Stimulated activated CD4-positive, alpha-beta T cell treated with anti-CD3 and anti-CD28 coated beads, Interleukin-4, amount 100 ng/mL, for 4 hours (primary cell): ENCODE results near the gene TDRD3.
"Not testable (repeated sequence)": the region's sequence is repeated elsewhere in the genome, so short reads cannot be mapped to it uniquely, and the experiment has no call there.

ENCODE experiments used
- DNase-seq, 2 experiments: peaks; one replicate each; pipeline ENCODE4 v3.0.0-alpha.2; 2020

TDRD3 gene

GRCh38 chr13:60398907-60399589 is 2.0 kb downstream of the TDRD3 start:
- DNase-seq = no peak

DNA sequence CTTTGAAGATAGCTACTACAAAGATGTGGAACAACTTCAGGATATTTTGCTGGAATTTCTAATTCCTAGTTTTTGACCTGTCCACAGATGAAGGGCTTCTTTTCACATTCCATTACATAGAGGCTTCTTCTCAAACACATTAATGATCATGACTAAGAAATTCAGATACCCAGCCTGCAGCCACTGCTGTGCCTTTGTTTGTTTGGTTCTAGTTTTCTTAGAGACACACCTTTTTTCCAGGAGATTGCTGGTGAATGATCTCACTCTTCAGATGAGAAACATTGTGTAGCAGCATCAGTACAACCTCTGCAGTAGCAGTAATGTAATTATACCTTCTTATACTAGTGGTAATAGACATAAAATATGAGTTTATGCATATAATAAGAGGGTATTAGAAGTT is 5.0 kb downstream of the TDRD3 start:
- no peak for DNase-seq

DNA sequence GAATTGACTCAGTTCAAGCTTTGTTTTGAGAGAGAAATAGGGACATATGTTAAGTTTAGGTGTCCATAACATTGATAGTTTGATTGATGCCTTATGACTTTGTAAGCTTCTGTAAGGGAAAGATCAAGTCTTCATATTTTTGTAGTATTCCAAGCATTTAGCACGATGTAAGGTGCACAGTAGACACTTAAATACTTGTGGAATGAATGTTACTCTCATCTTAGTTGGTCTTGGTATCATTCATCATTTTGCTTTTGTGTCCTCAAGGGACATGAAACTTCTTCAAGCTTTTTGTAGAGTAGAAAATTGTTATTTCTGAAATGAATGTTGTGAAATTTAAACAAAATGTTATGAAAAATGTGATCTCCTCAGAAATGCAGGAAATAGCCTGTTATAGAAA is 10.1 kb downstream of the TDRD3 start:
- DNase-seq = no peak

- DNase-seq = not testable (repeated sequence)
Observed at GRCh38 chr13:60407852-60408251, 10.8 kb downstream of the TDRD3 start.

DNA sequence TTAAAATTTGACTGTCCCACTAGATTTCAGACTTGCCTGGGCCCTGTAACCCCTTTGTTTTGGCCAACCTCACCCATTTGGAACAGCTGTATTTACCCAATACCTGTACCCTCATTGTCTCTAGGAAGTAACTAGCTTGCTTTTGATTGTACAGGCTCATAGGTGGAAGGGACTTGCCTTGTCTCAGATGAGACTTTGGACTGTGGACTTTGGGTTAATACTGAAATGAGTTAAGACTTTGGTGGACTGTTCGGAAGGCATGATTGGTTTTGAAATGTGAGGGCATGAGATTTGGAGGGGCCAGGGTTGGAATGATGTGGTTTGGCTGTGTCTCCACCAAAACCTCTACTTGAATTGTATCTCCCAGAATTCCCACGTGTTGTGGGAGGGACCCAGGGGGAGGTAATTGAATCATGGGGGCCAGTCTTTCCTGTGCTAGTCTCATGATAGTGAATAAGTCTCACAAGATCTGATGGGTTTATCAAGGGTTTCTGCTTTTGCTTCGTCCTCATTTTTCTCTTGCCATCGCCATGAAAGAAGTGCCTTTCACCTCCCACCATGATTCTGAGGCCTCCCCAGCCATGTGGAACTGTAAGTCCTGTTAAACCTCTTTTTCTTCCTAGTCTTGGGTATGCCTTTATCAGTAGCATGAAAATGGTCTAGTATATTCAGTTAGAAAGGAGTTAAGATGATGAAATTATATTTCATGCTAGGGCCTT is 12.7 kb downstream of the TDRD3 start:
- not testable (repeated sequence) for DNase-seq

DNA sequence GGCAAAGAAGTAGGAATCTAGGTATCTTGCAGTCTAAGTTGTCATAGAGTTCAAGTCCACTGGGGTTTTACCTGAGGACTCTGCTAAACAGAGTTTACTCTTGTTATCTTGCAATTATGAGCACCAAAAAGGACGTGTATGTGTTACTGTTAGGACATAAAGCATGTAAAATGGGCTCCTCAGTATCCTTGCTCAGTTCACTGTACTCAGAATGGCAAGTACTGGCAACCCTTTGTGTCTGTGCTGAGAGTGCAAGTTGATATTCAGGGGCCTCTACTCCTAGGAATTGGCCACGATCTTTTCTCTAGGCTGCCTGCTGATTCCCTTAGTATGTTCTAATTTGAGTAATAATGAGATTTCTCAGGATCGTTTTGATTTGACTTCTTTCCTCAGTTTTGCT is 13.3 kb downstream of the TDRD3 start:
- no peak for DNase-seq

GRCh38 chr13:60411464-60411863 is 14.4 kb downstream of the TDRD3 start:
- DNase-seq = no peak

DNA sequence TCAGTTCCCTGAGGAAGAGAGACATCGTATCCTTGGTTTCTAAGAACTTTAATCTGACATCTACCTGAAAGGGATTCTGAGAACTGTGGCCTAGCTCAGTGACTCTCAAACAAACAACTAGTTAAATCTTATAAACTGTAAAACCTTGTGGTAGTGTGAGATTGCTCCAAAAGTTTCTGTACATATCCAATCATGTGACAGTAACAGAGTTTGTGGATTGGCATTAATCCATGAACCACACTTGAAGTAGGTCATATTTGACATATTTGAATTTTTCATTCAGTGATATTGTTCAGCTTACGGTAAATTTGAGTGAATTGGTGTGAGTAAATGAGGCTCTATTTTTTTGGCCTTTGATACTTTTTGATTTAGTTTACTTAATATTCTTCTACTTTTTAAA is 15.0 kb downstream of the TDRD3 start:
- no peak for DNase-seq

- no peak for DNase-seq
Observed at GRCh38 chr13:60412909-60413616, 16.0 kb downstream of the TDRD3 start.

DNA sequence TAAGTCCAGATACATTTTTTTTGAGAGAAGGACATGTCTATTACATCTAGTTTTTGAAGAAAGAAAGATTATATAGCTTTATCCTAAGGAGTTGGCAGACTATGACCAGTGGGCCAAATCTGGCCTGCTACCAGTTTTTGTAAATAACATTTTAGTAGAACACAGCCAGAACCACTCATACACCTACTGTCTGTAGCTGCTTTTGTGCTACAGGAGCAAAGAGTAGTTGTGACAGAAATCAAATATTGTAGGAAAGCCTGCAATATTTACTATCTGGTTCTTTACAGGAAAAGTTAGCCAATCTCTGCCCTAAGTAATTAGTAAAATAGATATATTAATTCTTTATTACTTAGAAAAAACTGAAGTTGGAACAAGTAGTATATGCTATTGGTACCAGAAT is 17.2 kb downstream of the TDRD3 start:
- no peak for DNase-seq

DNA sequence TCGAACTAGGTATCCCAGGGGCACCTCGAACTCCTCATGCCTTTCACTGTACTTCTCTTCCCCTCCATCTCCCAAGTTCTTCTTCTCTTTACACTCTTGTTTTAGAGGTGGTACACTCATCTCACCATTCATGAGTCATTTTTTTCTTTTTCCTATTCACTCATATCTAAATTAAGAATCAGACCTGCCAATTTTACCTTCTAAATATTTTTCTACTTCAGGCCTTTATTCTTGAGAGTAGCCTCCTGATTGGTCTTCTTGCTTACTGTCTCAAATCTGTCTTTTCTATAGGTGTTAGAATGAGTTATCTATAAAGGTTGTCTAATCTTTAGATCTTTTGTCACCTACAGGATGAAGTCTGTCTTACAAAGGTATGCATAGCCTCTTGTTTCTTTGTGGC is 20.7 kb downstream of the TDRD3 start:
- DNase-seq = no peak

GRCh38 chr13:60418954-60419353 is 21.9 kb downstream of the TDRD3 start:
- DNase-seq = no peak

GRCh38 chr13:60425332-60425731 is 28.3 kb downstream of the TDRD3 start:
- DNase-seq = no peak

- DNase-seq = no peak
Observed at GRCh38 chr13:60426075-60426474, 29.1 kb downstream of the TDRD3 start.

DNA sequence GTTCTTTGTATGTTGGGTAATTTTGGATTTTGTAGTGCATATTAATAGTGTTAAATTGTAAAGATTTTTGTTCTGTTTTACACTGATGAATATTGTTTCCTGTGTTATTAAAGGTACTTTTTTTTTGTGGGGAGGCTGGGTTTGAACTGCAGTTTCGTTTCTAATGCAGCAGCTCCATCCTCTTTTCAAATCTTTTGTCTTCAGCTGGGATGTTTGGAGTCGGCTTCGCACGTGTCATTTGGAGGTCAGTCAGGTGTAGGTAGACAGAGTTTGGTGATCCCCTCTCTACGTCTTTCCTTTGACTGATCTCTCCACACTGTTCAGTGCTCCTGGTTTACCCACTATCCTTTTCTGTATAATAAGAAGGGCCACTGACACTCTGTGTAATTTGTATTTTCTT is 30.3 kb downstream of the TDRD3 start:
- DNase-seq = no peak

DNA sequence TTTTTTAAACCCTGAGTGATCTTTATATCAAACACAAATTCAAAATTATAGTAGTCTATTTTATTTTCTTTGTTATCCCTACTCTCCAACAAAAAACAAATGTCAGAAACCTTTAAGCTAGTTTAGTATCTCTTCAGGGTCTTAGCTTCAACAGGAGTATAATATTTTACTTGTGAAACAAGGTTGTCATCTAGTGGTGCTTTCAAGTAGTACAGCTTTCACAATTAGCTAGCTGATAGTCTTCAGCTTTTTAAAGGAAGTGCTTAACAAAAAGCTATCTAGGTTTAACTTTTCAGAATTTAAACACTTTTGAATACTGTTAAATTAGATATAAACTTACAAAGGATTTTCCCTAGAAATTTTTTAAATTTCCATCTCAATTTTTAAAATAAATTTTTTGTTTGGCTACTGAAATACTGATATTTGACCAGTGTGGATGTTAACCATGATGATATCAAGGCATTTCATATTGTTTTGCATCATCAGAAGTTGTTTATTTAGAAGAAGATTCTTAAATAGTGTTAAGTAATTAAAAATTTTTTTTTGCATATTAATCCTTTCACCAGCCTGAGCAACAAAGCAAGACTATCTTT is 34.2 kb downstream of the TDRD3 start:
- no peak for DNase-seq

GRCh38 chr13:60433505-60433904 is 36.5 kb downstream of the TDRD3 start:
- no peak for DNase-seq

- no peak for DNase-seq
Observed at GRCh38 chr13:60435762-60436374, 38.8 kb downstream of the TDRD3 start.

- no peak for DNase-seq
Observed at GRCh38 chr13:60439201-60439600, 42.2 kb downstream of the TDRD3 start.

- DNase-seq = no peak
Observed at GRCh38 chr13:60441761-60442160, 44.7 kb downstream of the TDRD3 start.

GRCh38 chr13:60448907-60449510 is 52.0 kb downstream of the TDRD3 start:
- no peak for DNase-seq

GRCh38 chr13:60453490-60453889 is 56.5 kb downstream of the TDRD3 start:
- DNase-seq = no peak

DNA sequence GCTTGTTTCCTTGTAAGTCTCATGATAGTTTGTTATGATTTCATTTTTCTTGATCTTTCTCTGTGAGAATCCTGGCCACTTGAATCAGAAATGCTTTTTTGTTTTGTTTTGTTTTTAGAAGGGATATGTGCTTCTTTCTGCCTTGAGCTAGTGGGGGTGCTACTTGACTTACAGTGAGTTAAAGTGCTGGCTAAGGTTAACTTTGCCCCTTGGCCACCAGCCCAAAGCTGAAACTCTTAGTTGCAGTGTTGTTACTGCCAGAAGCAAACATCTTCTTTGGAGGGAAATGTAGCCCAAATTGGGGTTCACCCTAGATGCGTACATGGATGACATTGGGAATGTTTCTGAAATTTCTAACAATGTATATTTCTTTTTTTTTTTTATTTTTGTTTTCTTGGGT is 57.4 kb downstream of the TDRD3 start:
- no peak for DNase-seq
